Natural killer cell treated with Interleukin-12 subunit alpha and Interleukin-12 subunit beta and Interleukin-15 and Interleukin-18, amount 100 ng/mL, for 72 hours (primary cell): ENCODE results near the gene ATG7. TPM values are rescaled to one million over a fixed set of nuclear protein-coding genes. Genes with fewer than 3 reads are reported as not detected.

Experiments used
- ATAC-seq, 2 donors: fragments of 150-1000 bp; cut with Tn5 transposase in 1 of 2; sonication (Bioruptor Pico), chemical (Tn5 transposase) in 1 of 2; 2 replicates each; pipeline ENCODE4 v1.10.0; 2021
- DNase-seq: peaks from one replicate; pipeline ENCODE4 v3.0.0; 2022; ENCODE audit warnings: low spot score
- H3K27ac Mint-ChIP-seq, 2 donors: 1 replicate in 1 of 2; 2 replicates in 1 of 2; pipeline ENCODE4 v1.8.0; 2022; ENCODE audit warnings: mixed read lengths in 2 of 2, mild to moderate bottlenecking in 1 of 2, moderate library complexity in 1 of 2
- H3K27me3 Mint-ChIP-seq, 2 donors: 1 replicate in 1 of 2; 2 replicates in 1 of 2; pipeline ENCODE4 v1.8.0; 2022; ENCODE audit warnings: mixed read lengths in 2 of 2
- H3K36me3 Mint-ChIP-seq: one replicate; pipeline ENCODE4 v1.8.0; 2022; ENCODE audit warnings: mixed read lengths
- H3K4me1 Mint-ChIP-seq, 2 donors: 1 replicate in 1 of 2; 2 replicates in 1 of 2; pipeline ENCODE4 v1.8.0; 2022; ENCODE audit warnings: low read depth in 2 of 2, mixed read lengths in 2 of 2, mild to moderate bottlenecking in 1 of 2
- H3K4me3 Mint-ChIP-seq: one replicate; pipeline ENCODE4 v1.8.0; 2022; ENCODE audit warnings: mixed read lengths
- H3K9me3 Mint-ChIP-seq: 2 replicates; pipeline ENCODE4 v1.8.0; 2022; ENCODE audit warnings: mixed read lengths
- total RNA-seq, 2 donors: library from RNA; stranded (reverse); gene quantifications; one replicate each; pipeline ENCODE4 v1.2.3, GENCODE V29; 2022

The ATG7 gene
- 10 to 100 TPM; 45.0 to 79.9 TPM for total RNA-seq

GRCh38 chr3:11271986-11272904 lies at the start of gene ATG7:
Gene ATG7 (plus strand): TSS chr3:11272397. CDS start chr3:11298696, 26,299 bp downstream.
- H3K27ac Mint-ChIP-seq: peak within 1 kb of the TSS; percentile 96 to 98
- peaks cover 18% of the 10 kb centered on the region for H3K36me3 Mint-ChIP-seq
- peak; percentile 98 for DNase-seq
- peaks cover 43 to 48% of the 10 kb centered on the region in 2 donors for H3K4me1 Mint-ChIP-seq
- ATAC-seq: peak; percentile 99
- H3K4me3 Mint-ChIP-seq: peak within 1 kb of the TSS; percentile 91
- peaks cover 2 to 3% of the 10 kb centered on the region in 2 donors for H3K27me3 Mint-ChIP-seq
- H3K9me3 Mint-ChIP-seq: peaks cover 4% of the 10 kb centered on the region

DNA sequence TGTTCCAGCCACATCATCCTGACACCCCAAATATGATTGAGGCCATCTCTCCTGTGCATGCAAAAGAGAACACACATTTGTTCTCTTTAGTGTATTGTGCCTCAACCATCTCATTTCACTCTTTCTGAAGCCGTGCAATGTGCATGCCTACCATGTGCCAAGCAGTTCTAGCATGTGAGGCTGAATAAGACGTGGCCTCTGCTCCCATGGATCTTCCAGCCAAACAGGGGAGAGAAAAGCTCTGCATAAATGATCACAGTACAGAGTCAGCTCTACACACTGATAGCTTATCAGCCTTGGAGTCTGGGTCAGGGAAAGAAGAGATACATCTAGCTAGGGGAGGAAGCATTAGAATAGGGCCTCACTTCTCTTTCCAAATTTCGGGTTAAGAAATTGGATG lies 48.2 kb upstream of the ATG7 start:
- Mint-ChIP-seq H3K27ac (no peak overlapping the region), H3K9me3 (no peaks in the 10 kb centered on the region), H3K36me3 (no peaks in the 10 kb centered on the region), H3K4me1 (peaks cover 3 to 6% of the 10 kb centered on the region in 2 donors), H3K27me3 (peaks cover 4 to 7% of the 10 kb centered on the region in 2 donors), H3K4me3 (no peak overlapping the region)
- ATAC-seq (no peak), DNase-seq (no peak)

DNA sequence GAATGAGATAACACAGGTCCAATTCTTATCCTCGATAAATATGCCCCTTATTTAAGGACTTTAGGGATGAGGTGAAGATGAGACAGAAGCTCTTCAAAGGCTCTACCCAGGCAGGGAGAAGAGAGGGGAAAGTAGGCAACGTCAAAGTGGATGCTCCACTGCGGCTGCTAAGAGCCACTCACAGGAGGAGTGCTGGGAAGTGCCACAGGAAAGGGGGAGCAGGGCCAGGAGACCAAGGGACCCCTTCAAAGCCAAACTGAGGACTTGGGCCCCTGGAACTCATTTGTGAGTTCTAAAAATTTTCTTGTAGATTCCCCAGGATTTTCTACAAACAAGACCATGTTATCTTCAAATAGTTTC lies 47.3 kb upstream of the ATG7 start:
- H3K27me3 Mint-ChIP-seq: peaks cover 4 to 11% of the 10 kb centered on the region in 2 donors

GRCh38 chr3:11226042-11226370 lies 46.2 kb upstream of the ATG7 start:
- Mint-ChIP-seq H3K36me3 (no peaks in the 10 kb centered on the region), H3K27me3 (peaks cover 4 to 13% of the 10 kb centered on the region in 2 donors), H3K27ac (no peak overlapping the region), H3K9me3 (no peaks in the 10 kb centered on the region), H3K4me1 (peaks cover 3 to 6% of the 10 kb centered on the region in 2 donors), H3K4me3 (peak overlapping the region; percentile 6)
- ATAC-seq: peak in 1 of 2 donors; percentile 21
- no peak for DNase-seq

More for the DNA sequence above, 47.3 kb upstream of the ATG7 start:
- ATAC-seq (no peak), DNase-seq (no peak)
- Mint-ChIP-seq H3K27ac (no peak overlapping the region), H3K9me3 (no peaks in the 10 kb centered on the region), H3K4me1 (peaks cover 3 to 6% of the 10 kb centered on the region in 2 donors), H3K4me3 (no peak overlapping the region), H3K36me3 (no peaks in the 10 kb centered on the region)

DNA sequence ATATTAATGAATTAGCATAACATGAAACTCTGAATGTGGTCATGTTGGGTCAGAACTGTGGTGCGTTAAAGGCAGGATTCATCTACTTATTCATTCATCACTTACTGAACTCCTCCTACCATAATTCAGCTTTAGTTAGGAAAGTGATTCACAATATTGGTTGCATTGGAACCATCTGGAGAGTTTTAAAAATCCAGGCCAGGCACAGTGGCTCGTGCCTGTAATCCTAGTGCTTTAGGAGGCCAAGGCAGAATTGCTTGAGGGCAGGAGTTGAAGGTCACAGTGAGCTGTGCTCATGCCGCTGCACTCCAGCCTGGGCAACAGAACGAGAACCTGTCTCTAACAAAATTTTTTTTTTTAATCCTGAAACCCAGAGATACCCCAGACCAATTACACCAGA lies 44.2 kb upstream of the ATG7 start:
- DNase-seq (no peak), ATAC-seq (no peak)
- Mint-ChIP-seq H3K9me3 (no peaks in the 10 kb centered on the region), H3K27me3 (peaks cover 5 to 15% of the 10 kb centered on the region in 2 donors), H3K4me1 (peaks cover 3 to 6% of the 10 kb centered on the region in 2 donors), H3K4me3 (no peak overlapping the region), H3K27ac (no peak overlapping the region), H3K36me3 (no peaks in the 10 kb centered on the region)

DNA sequence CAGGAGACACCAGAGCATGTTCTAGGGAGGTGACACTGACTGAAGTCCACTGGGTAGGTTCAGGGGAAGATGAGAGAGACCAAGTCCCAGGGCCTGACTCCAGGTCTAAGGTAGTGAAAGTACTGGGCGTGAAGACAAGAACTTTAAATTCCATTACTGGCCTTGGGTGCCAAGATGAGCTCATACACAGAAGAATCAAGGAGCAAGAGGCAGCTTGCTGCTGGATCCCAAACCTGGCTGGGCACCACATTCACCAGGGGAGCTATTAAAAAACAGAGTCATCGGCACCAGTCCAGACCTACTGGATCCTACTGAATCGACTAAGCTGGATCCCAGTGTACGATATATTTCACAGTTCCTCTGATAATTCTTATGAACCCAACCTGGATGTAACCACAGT lies 42.1 kb upstream of the ATG7 start:
- no peaks in the 10 kb centered on the region for H3K36me3 Mint-ChIP-seq
- peaks cover 9 to 22% of the 10 kb centered on the region in 2 donors for H3K27me3 Mint-ChIP-seq
- ATAC-seq (no peak), DNase-seq (no peak)
- H3K4me1 Mint-ChIP-seq: peaks cover 3 to 6% of the 10 kb centered on the region in 2 donors
- H3K27ac Mint-ChIP-seq: no peak overlapping the region
- no peaks in the 10 kb centered on the region for H3K9me3 Mint-ChIP-seq
- H3K4me3 Mint-ChIP-seq: no peak overlapping the region

- Mint-ChIP-seq H3K27ac (no peak overlapping the region), H3K9me3 (no peaks in the 10 kb centered on the region), H3K4me1 (peaks cover 1 to 3% of the 10 kb centered on the region in 2 donors), H3K36me3 (no peaks in the 10 kb centered on the region), H3K4me3 (no peak overlapping the region), H3K27me3 (peaks cover 13 to 22% of the 10 kb centered on the region in 2 donors)
- DNase-seq: no peak
- ATAC-seq: no peak
These were observed 41.4 kb upstream of the ATG7 start for GRCh38 chr3:11230832-11231231.

- peaks cover 16 to 18% of the 10 kb centered on the region in 2 donors for H3K27me3 Mint-ChIP-seq
- no peak overlapping the region for H3K4me3 Mint-ChIP-seq
- H3K9me3 Mint-ChIP-seq: peaks cover 4% of the 10 kb centered on the region
- H3K4me1 Mint-ChIP-seq: peaks cover 15 to 18% of the 10 kb centered on the region in 2 donors
- DNase-seq (no peak), ATAC-seq (no peak)
- peaks cover 8% of the 10 kb centered on the region for H3K36me3 Mint-ChIP-seq
- H3K27ac Mint-ChIP-seq: no peak overlapping the region
These were observed 36.8 kb upstream of the ATG7 start for GRCh38 chr3:11235385-11235784.

DNA sequence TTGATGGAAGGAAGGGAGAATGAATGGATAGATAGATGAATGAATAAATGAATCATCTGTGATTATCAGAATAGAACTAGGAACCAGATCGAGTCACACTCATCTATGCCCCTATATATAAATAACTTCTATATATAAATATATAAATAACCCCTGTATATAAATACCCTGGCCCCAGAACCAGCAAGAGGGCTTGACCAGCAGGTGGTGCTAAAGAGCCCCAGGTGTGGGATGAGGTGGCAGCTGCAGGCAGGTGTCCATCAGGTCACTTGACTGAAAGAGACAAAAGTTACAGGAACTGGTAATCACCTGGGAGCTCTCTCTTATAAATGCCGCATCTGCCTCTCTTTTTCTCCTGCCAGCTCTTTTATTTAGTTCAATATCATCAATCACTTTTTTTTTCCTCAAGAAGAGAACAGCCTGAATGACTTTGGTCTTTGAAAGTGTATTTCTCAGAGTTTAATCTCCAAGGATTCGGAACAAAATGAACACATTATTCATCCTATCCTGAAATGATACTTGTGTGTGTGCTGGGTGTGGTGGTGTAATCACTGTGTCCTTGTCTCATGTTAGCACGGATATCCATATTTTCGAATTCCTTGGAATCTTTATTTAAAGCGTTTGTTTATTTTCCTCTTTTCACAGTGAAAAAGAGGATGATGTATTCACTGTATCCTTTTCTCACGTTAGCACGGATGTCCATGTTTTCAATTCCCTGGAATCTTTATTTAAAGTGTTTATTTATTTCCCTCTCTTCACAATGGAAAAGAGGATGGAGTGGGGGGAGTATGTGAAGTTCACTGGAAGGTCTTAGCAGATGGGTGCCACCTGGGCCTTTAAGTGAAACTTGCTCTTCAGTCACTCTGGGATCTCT lies 35.4 kb upstream of the ATG7 start:
- ATAC-seq (no peak), DNase-seq (peak; percentile 68)
- Mint-ChIP-seq H3K27ac (no peak overlapping the region), H3K9me3 (peaks cover 4% of the 10 kb centered on the region), H3K4me1 (peaks cover 18 to 19% of the 10 kb centered on the region in 2 donors), H3K36me3 (peaks cover 8% of the 10 kb centered on the region), H3K27me3 (peaks cover 20 to 24% of the 10 kb centered on the region in 2 donors), H3K4me3 (no peak overlapping the region)

DNA sequence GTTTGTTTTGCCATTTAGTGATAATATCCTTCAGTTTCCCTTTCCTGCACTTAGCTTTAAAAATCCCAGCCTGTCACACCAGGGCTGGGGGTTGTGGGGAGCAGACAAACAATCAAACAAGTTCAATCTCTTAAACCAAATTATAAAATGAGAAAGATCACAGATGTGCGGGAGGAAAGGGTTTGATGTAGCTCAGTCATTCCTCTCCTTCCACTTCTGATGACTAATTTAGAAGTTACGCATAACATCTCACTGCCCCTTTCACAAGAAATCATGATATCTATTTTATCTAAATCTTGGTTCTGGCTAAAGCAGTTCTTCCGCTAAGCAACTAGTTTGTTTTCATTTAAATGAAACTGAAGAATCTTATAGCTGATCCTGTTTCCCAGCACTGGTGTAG lies 34.1 kb upstream of the ATG7 start:
- peaks cover 14 to 15% of the 10 kb centered on the region in 2 donors for H3K27me3 Mint-ChIP-seq
- peak overlapping the region; percentile 40 for H3K4me3 Mint-ChIP-seq
- DNase-seq (no peak), ATAC-seq (peak in 1 of 2 donors; percentile 82)
- peaks cover 18 to 19% of the 10 kb centered on the region in 2 donors for H3K4me1 Mint-ChIP-seq
- peaks cover 4% of the 10 kb centered on the region for H3K9me3 Mint-ChIP-seq
- peaks cover 8% of the 10 kb centered on the region for H3K36me3 Mint-ChIP-seq
- peak overlapping the region; percentile 65 to 80 for H3K27ac Mint-ChIP-seq

GRCh38 chr3:11238880-11239279 lies 33.3 kb upstream of the ATG7 start:
- Mint-ChIP-seq H3K4me1 (peaks cover 18 to 19% of the 10 kb centered on the region in 2 donors), H3K27ac (peak overlapping the region; percentile 65 to 80), H3K36me3 (peaks cover 8% of the 10 kb centered on the region), H3K27me3 (peaks cover 14% of the 10 kb centered on the region in 2 donors), H3K4me3 (peak overlapping the region; percentile 40), H3K9me3 (peaks cover 4% of the 10 kb centered on the region)
- peak; percentile 60 to 88 for ATAC-seq
- DNase-seq: no peak

DNA sequence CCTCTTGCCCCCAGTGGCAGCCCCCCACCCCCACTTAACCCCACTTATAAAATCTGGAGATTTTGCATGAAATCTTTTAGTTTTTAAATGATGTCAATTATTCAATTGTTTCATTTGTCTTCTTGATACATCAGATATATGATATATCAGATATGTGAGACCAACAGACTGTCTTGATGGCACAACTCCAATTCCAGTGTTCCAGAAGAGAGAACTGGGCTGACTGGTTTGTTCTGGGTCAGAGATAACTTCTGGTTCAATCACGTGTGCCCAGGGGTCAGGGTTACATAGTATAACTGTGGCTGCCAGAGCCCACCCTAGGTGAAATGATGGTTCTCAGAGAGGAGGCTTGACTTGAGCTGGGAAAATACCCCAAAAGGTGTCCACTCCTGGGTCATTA lies 32.4 kb upstream of the ATG7 start:
- Mint-ChIP-seq H3K4me1 (peaks cover 18 to 19% of the 10 kb centered on the region in 2 donors), H3K27me3 (peaks cover 14 to 16% of the 10 kb centered on the region in 2 donors), H3K4me3 (no peak overlapping the region), H3K36me3 (peaks cover 8% of the 10 kb centered on the region), H3K27ac (no peak overlapping the region), H3K9me3 (peaks cover 4% of the 10 kb centered on the region)
- DNase-seq (no peak), ATAC-seq (no peak)

DNA sequence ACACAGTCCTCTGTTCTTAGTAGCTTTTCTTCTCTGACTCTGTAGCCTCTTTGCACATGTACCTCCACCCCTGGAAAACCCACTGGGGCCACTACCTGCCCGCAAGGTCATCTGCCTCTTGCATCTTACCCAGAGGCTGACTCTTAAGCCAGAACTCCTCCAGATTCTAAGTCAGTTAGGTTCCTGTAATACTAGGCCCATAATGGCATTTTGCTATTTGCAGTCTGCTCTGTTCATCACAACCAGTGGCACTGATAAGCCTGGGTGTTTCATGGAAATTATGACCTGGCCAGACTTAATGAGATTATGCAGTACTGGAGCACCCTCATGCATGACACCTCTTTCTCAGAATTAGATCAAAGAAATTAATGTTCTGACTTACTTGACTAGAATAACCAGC lies 31.7 kb upstream of the ATG7 start:
- H3K4me1 Mint-ChIP-seq: peaks cover 18 to 19% of the 10 kb centered on the region in 2 donors
- peaks cover 8% of the 10 kb centered on the region for H3K36me3 Mint-ChIP-seq
- peaks cover 4% of the 10 kb centered on the region for H3K9me3 Mint-ChIP-seq
- ATAC-seq (no peak), DNase-seq (no peak)
- no peak overlapping the region for H3K4me3 Mint-ChIP-seq
- H3K27me3 Mint-ChIP-seq: peaks cover 11 to 16% of the 10 kb centered on the region in 2 donors
- H3K27ac Mint-ChIP-seq: no peak overlapping the region
